Uterus (tissue), 4 donors: Measurements from ENCODE around the gene HSPA12B. TPM values are rescaled to one million over a fixed set of nuclear protein-coding genes. Genes with fewer than 3 reads are reported as not detected.

Experiments used
- DNase-seq, 2 donors: peaks; one replicate each; pipeline ENCODE4 v3.0.0-alpha.2; 2019 to 2020
- H3K27ac ChIP-seq, 2 donors: fragments of 200-600 bp; sonication (generic); 1 replicate in 1 of 2; 2 replicates in 1 of 2; pipeline ENCODE4 v1.5.1; 2016 to 2018
- H3K27me3 ChIP-seq, 2 donors: fragments of 200-600 bp; sonication (generic); one replicate each; pipeline ENCODE4 v1.5.1; 2018 to 2019; ENCODE audit warnings: control low read depth in 1 of 2
- H3K36me3 ChIP-seq, 2 donors: fragments of 200-600 bp; sonication (generic); one replicate each; pipeline ENCODE4 v1.5.1; 2019; ENCODE audit warnings: control low read depth in 1 of 2
- H3K4me1 ChIP-seq, 2 donors: fragments of 200-600 bp; sonication (generic); one replicate each; pipeline ENCODE4 v1.5.1; 2018 to 2019; ENCODE audit warnings: control low read depth in 1 of 2
- H3K4me3 ChIP-seq, 2 donors: fragments of 200-600 bp; sonication (generic); 1 replicate in 1 of 2; 2 replicates in 1 of 2; pipeline ENCODE4 v1.5.1; 2018 to 2019; ENCODE audit warnings: mild to moderate bottlenecking in 1 of 2
- H3K9me3 ChIP-seq, 2 donors: fragments of 200-600 bp; sonication (generic); one replicate each; pipeline ENCODE4 v1.5.1; 2019; ENCODE audit warnings: control low read depth in 1 of 2
- CTCF ChIP-seq, 4 experiments: fragments of 200-600 bp in 2 of 4; fragments of 450-650 bp in 2 of 4; sonication (generic) in 2 of 4; IDR thresholded peaks; one replicate each; pipeline ENCODE4 v1.5.1; 2016 to 2019; ENCODE audit warnings: antibody characterized with exemption in 4 of 4, mild to moderate bottlenecking in 2 of 4, moderate library complexity in 1 of 4
- POLR2A ChIP-seq, 2 donors: fragments of 450-650 bp; IDR thresholded peaks; one replicate each; pipeline ENCODE4 v1.6.1; 2016; ENCODE audit warnings: antibody characterized with exemption in 2 of 2, mild to moderate bottlenecking in 1 of 2, moderate library complexity in 1 of 2
- intact Hi-C: fragments of 100-400 bp; cut with DNase I; formaldehyde crosslinking; loops from one replicate; pipeline ENCODE4 v1.15.1; 2023; ENCODE audit warnings: low total_unique reads
- total RNA-seq, 4 donors: library from RNA; depleted of rRNA in 3 of 4; stranded (reverse); fragments of >200 nt in 3 of 4; gene quantifications; one replicate each; pipeline versions ENCODE4 v1.1.0 to v1.2.4, GENCODE V29; 2014 to 2023
- donor health status: DM: yes; HTN: yes; CAD: no.

HSPA12B gene
- total RNA-seq, 4 donors from 2014 or later = 4.7 to 46.2 (median 27.6) TPM

- H3K4me1 ChIP-seq = no peaks in the 10 kb centered on the region
- no peaks in the 10 kb centered on the region for H3K27me3 ChIP-seq
- DNase-seq = no peak
- H3K36me3 ChIP-seq = no peaks in the 10 kb centered on the region
- H3K9me3 ChIP-seq = no peaks in the 10 kb centered on the region
- H3K4me3 ChIP-seq = no peak overlapping the region
- H3K27ac ChIP-seq = no peak overlapping the region
- intact Hi-C loops = no loop called here
- no peak for TF ChIP-seq POLR2A (IDR thresholded peaks at IDR 0.05)
- no peak for TF ChIP-seq CTCF (IDR thresholded peaks at IDR 0.05)
These were observed 39.7 kb upstream of the HSPA12B start for GRCh38 chr20:3692706-3693294.

GRCh38 chr20:3693376-3693775, 39.1 kb upstream of the HSPA12B start:
- intact Hi-C loops = no loop called here
- DNase-seq = no peak

GRCh38 chr20:3694864-3695263, 37.6 kb upstream of the HSPA12B start:
- no peaks in the 10 kb centered on the region for H3K27me3 ChIP-seq
- no peaks in the 10 kb centered on the region for H3K9me3 ChIP-seq
- no peak overlapping the region for H3K27ac ChIP-seq
- no peak overlapping the region for H3K4me3 ChIP-seq
- intact Hi-C loops = no loop called here
- no peaks in the 10 kb centered on the region for H3K36me3 ChIP-seq
- H3K4me1 ChIP-seq = no peaks in the 10 kb centered on the region
- DNase-seq = no peak
- TF ChIP-seq CTCF (IDR thresholded peaks at IDR 0.05) (no peak), POLR2A (IDR thresholded peaks at IDR 0.05) (no peak)

More at GRCh38 chr20:3693376-3693775, 39.1 kb upstream of the HSPA12B start:
- Histone ChIP-seq H3K9me3 (no peaks in the 10 kb centered on the region), H3K4me1 (no peaks in the 10 kb centered on the region), H3K27me3 (no peaks in the 10 kb centered on the region), H3K27ac (no peak overlapping the region), H3K36me3 (no peaks in the 10 kb centered on the region), H3K4me3 (no peak overlapping the region)
- no peak for TF ChIP-seq POLR2A (IDR thresholded peaks at IDR 0.05)
- no peak for TF ChIP-seq CTCF (IDR thresholded peaks at IDR 0.05)

GRCh38 chr20:3696200-3696599, 36.3 kb upstream of the HSPA12B start:
- no peaks in the 10 kb centered on the region for H3K4me1 ChIP-seq
- no peaks in the 10 kb centered on the region for H3K36me3 ChIP-seq
- no peak for TF ChIP-seq POLR2A (IDR thresholded peaks at IDR 0.05)
- no peak for TF ChIP-seq CTCF (IDR thresholded peaks at IDR 0.05)
- no peak overlapping the region for H3K27ac ChIP-seq
- no peaks in the 10 kb centered on the region for H3K27me3 ChIP-seq
- DNase-seq = no peak
- H3K4me3 ChIP-seq = no peak overlapping the region
- intact Hi-C loops = no loop called here
- H3K9me3 ChIP-seq = no peaks in the 10 kb centered on the region

GRCh38 chr20:3696745-3697587, 35.5 kb upstream of the HSPA12B start:
- TF ChIP-seq POLR2A (IDR thresholded peaks at IDR 0.05) (no peak), CTCF (IDR thresholded peaks at IDR 0.05) (no peak)
- H3K27me3 ChIP-seq = no peaks in the 10 kb centered on the region
- no peak overlapping the region for H3K27ac ChIP-seq
- H3K4me3 ChIP-seq = no peak overlapping the region
- H3K4me1 ChIP-seq = no peaks in the 10 kb centered on the region
- no peaks in the 10 kb centered on the region for H3K9me3 ChIP-seq
- intact Hi-C loops = no loop called here
- no peaks in the 10 kb centered on the region for H3K36me3 ChIP-seq
- DNase-seq = no peak
